ENCODE measurements around the gene KLHL3.

DNA sequence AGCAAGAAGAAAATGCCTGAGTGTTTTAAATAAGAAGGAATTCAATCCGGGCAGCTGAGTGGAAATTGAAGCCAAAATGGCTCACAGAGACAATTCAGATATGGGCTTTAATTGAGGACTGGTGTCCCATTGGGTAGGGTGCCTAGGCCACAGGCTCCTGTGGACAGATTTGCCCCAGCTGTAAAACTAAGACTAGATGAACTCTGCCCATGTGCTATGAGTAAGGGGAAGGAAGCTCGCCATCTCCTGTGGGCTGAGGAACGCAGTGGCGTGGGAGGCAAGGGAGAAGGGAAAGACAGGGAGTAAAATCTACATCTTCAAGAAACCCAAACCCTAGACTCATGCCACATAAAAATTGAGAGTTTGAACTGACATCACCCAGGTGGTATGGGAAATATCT lies 66.1 kb downstream of the KLHL3 start:
- TF ChIP-seq JUN (IDR thresholded peaks at IDR 0.05; ENCODE audit: borderline replicate concordance, insufficient read depth, insufficient read length, low read depth) (no peak), POLR2A (IDR thresholded peaks at IDR 0.05; ENCODE audit: low read depth, low read length) (no peak), EZH2 (IDR thresholded peaks at IDR 0.05; ENCODE audit: borderline replicate concordance, low read depth, low read length, severe bottlenecking) (no peak)
- TF ChIP-seq, protein P1, sequence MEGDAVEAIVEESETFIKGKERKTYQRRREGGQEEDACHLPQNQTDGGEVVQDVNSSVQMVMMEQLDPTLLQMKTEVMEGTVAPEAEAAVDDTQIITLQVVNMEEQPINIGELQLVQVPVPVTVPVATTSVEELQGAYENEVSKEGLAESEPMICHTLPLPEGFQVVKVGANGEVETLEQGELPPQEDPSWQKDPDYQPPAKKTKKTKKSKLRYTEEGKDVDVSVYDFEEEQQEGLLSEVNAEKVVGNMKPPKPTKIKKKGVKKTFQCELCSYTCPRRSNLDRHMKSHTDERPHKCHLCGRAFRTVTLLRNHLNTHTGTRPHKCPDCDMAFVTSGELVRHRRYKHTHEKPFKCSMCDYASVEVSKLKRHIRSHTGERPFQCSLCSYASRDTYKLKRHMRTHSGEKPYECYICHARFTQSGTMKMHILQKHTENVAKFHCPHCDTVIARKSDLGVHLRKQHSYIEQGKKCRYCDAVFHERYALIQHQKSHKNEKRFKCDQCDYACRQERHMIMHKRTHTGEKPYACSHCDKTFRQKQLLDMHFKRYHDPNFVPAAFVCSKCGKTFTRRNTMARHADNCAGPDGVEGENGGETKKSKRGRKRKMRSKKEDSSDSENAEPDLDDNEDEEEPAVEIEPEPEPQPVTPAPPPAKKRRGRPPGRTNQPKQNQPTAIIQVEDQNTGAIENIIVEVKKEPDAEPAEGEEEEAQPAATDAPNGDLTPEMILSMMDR (IDR thresholded peaks at IDR 0.05; ENCODE audit: extremely low read depth in 1 of 2, insufficient read depth in 1 of 2, low read depth in 1 of 2, low read length in 2 of 2), result no peak
- TF ChIP-seq, protein P2, sequence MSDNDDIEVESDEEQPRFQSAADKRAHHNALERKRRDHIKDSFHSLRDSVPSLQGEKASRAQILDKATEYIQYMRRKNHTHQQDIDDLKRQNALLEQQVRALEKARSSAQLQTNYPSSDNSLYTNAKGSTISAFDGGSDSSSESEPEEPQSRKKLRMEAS (IDR thresholded peaks at IDR 0.05; ENCODE audit: insufficient read depth, insufficient read length), result no peak

Measured in endothelial cell of umbilical vein (primary cell).